HepG2 (cell line): ENCODE measurements around the gene MED1. TPM values are rescaled to one million over a fixed set of nuclear protein-coding genes. Genes with fewer than 3 reads are reported as not detected.

ENCODE experiments used
- BCL6 ChIP-seq: IDR thresholded peaks from 2 replicates; pipeline ENCODE4 v1.6.1; 2016; ENCODE audit warnings: missing genetic modification reagents, missing compliant biosample characterization
- ELF4 ChIP-seq: sonication (generic); formaldehyde crosslinking; IDR thresholded peaks from 2 replicates; pipeline ENCODE4 v1.5.0; 2020; ENCODE audit warnings: missing genetic modification reagents, mild to moderate bottlenecking, moderate library complexity, borderline replicate concordance
- FOXO1 ChIP-seq: sonication (generic); formaldehyde crosslinking; IDR thresholded peaks from 2 replicates; pipeline ENCODE4 v1.4.0; 2020; ENCODE audit warnings: missing genetic modification reagents
- KLF16 ChIP-seq, 2 experiments: sonication (generic) in 1 of 2; formaldehyde crosslinking in 1 of 2; IDR thresholded peaks; 2 replicates each; pipeline versions ENCODE4 v1.6.1 to v1.8.0; 2016 to 2023; ENCODE audit warnings: missing genetic modification reagents in 2 of 2, missing compliant biosample characterization in 1 of 2
- MYPOP ChIP-seq: sonication (generic); formaldehyde crosslinking; IDR thresholded peaks from 2 replicates; pipeline ENCODE4 v1.8.1; 2023; ENCODE audit warnings: mild to moderate bottlenecking, moderate library complexity, missing genetic modification reagents
- RFX1 ChIP-seq: fragments of 450-650 bp; IDR thresholded peaks from 2 replicates; pipeline ENCODE4 v1.6.1; 2017
- RFXANK ChIP-seq: IDR thresholded peaks from 2 replicates; pipeline ENCODE4 v1.6.1; 2016
- RORA ChIP-seq: sonication (generic); formaldehyde crosslinking; IDR thresholded peaks from 2 replicates; pipeline ENCODE4 v1.5.0; 2020; ENCODE audit warnings: mild to moderate bottlenecking, missing genetic modification reagents, moderate library complexity
- STAT5B ChIP-seq: sonication (generic); formaldehyde crosslinking; IDR thresholded peaks from 2 replicates; pipeline ENCODE4 v1.4.0; 2020; ENCODE audit warnings: missing genetic modification reagents
- ZBTB42 ChIP-seq: sonication (generic); formaldehyde crosslinking; IDR thresholded peaks from 2 replicates; pipeline ENCODE4 v1.5.0; 2020; ENCODE audit warnings: mild to moderate bottlenecking, missing genetic modification reagents
- ZEB1 ChIP-seq: IDR thresholded peaks from 2 replicates; pipeline ENCODE4 v1.6.1; 2012; ENCODE audit warnings: mild to moderate bottlenecking, low read depth, inconsistent platforms; ENCODE audit not compliant: insufficient replicate concordance
- ZFP36L2 ChIP-seq: sonication (generic); formaldehyde crosslinking; IDR thresholded peaks from 2 replicates; pipeline ENCODE4 v1.4.0; 2020; ENCODE audit warnings: missing genetic modification reagents
- ZFYVE20 ChIP-seq: sonication (generic); formaldehyde crosslinking; IDR thresholded peaks from 2 replicates; pipeline ENCODE4 v1.8.0; 2023; ENCODE audit warnings: low read depth, mild to moderate bottlenecking, moderate library complexity, missing genetic modification reagents, borderline replicate concordance
- ZNF280B ChIP-seq: sonication (generic); formaldehyde crosslinking; IDR thresholded peaks from 2 replicates; pipeline ENCODE4 v1.5.0; 2020; ENCODE audit warnings: missing genetic modification reagents, mild to moderate bottlenecking, borderline replicate concordance
- ZNF543 ChIP-seq: sonication (generic); formaldehyde crosslinking; IDR thresholded peaks from 2 replicates; pipeline ENCODE4 v1.4.0; 2020; ENCODE audit warnings: mild to moderate bottlenecking, missing genetic modification reagents
- ZNF556 ChIP-seq: sonication (generic); formaldehyde crosslinking; IDR thresholded peaks from 2 replicates; pipeline ENCODE4 v1.4.0; 2020; ENCODE audit warnings: mild to moderate bottlenecking, missing genetic modification reagents, borderline replicate concordance
- ZNF660 ChIP-seq: sonication (generic); formaldehyde crosslinking; IDR thresholded peaks from 2 replicates; pipeline ENCODE4 v1.5.1; 2020; ENCODE audit warnings: mild to moderate bottlenecking, low read depth, missing genetic modification reagents, borderline replicate concordance
- ZNF773 ChIP-seq: sonication (generic); formaldehyde crosslinking; IDR thresholded peaks from 2 replicates; pipeline ENCODE4 v1.4.0; 2020; ENCODE audit warnings: missing genetic modification reagents, borderline replicate concordance
- polyA plus RNA-seq, 8 experiments: library from polyadenylated mRNA; depleted of rRNA in 3 of 8; stranded (reverse) in 7 of 8; unstranded in 1 of 8; fragments of >200 nt; fragmentation: Illumina TruSeq in 4 of 8; extraction: Trizol in 4 of 8; gene quantifications; 2 replicates each; pipeline versions ENCODE4 v1.2.1 to v1.2.3, GENCODE V29; 2011 to 2016; ENCODE audit warnings: low read depth in 4 of 8, missing spikeins in 1 of 8, mixed read lengths in 1 of 8; ENCODE audit not compliant: insufficient read depth in 1 of 8
- total RNA-seq, 5 experiments: library from RNA; depleted of rRNA; stranded (reverse); fragments of >200 nt; fragmentation: Illumina TruSeq; extraction: Trizol; gene quantifications; 2 replicates each; pipeline ENCODE4 v1.2.3, GENCODE V29; 2016; ENCODE audit warnings: low read depth in 1 of 5
- TF ChIP-seq, protein P1 (sequence below): sonication (generic); formaldehyde crosslinking; IDR thresholded peaks from 2 replicates; pipeline ENCODE4 v1.5.0; 2020; ENCODE audit warnings: mild to moderate bottlenecking, missing genetic modification reagents, borderline replicate concordance

The MED1 gene
- total and polyA plus RNA-seq, 2 of the 13 experiments (the other 11 are each of a cell fraction or from before 2014, with no cell fraction given) = 37.5 to 40.1 TPM

GRCh38 chr17:39402244-39402889 is 48.7 kb downstream of the MED1 start (continued):
- TF ChIP-seq ZNF280B (no peak), ZFP36L2 (CRISPR knock-in tag) (no peak), ZNF543 (CRISPR knock-in tag) (no peak), KLF16 (CRISPR knock-in tag; IDR thresholded peaks at IDR 0.05) (peak in 1 of 2 experiments; percentile 95; a peak in 2 of 4 replicates), RFX1 (no peak), STAT5B (CRISPR knock-in tag) (no peak), RORA (CRISPR knock-in tag) (no peak), ZEB1 (no peak), ZFYVE20 (CRISPR knock-in tag) (no peak), ZNF660 (CRISPR knock-in tag) (no peak), RFXANK (CRISPR knock-in tag) (peak; percentile 85; the same call in 1 of the 2 replicates), ZNF773 (no peak), ELF4 (no peak), ZBTB42 (CRISPR knock-in tag) (peak; percentile 18; the same call in 1 of the 2 replicates), BCL6 (CRISPR knock-in tag) (no peak), FOXO1 (CRISPR knock-in tag) (0 out of 2 replicates have a peak, but pooled peaks have one; percentile 30), ZNF556 (no peak), MYPOP (no peak)
- TF ChIP-seq, protein P1, sequence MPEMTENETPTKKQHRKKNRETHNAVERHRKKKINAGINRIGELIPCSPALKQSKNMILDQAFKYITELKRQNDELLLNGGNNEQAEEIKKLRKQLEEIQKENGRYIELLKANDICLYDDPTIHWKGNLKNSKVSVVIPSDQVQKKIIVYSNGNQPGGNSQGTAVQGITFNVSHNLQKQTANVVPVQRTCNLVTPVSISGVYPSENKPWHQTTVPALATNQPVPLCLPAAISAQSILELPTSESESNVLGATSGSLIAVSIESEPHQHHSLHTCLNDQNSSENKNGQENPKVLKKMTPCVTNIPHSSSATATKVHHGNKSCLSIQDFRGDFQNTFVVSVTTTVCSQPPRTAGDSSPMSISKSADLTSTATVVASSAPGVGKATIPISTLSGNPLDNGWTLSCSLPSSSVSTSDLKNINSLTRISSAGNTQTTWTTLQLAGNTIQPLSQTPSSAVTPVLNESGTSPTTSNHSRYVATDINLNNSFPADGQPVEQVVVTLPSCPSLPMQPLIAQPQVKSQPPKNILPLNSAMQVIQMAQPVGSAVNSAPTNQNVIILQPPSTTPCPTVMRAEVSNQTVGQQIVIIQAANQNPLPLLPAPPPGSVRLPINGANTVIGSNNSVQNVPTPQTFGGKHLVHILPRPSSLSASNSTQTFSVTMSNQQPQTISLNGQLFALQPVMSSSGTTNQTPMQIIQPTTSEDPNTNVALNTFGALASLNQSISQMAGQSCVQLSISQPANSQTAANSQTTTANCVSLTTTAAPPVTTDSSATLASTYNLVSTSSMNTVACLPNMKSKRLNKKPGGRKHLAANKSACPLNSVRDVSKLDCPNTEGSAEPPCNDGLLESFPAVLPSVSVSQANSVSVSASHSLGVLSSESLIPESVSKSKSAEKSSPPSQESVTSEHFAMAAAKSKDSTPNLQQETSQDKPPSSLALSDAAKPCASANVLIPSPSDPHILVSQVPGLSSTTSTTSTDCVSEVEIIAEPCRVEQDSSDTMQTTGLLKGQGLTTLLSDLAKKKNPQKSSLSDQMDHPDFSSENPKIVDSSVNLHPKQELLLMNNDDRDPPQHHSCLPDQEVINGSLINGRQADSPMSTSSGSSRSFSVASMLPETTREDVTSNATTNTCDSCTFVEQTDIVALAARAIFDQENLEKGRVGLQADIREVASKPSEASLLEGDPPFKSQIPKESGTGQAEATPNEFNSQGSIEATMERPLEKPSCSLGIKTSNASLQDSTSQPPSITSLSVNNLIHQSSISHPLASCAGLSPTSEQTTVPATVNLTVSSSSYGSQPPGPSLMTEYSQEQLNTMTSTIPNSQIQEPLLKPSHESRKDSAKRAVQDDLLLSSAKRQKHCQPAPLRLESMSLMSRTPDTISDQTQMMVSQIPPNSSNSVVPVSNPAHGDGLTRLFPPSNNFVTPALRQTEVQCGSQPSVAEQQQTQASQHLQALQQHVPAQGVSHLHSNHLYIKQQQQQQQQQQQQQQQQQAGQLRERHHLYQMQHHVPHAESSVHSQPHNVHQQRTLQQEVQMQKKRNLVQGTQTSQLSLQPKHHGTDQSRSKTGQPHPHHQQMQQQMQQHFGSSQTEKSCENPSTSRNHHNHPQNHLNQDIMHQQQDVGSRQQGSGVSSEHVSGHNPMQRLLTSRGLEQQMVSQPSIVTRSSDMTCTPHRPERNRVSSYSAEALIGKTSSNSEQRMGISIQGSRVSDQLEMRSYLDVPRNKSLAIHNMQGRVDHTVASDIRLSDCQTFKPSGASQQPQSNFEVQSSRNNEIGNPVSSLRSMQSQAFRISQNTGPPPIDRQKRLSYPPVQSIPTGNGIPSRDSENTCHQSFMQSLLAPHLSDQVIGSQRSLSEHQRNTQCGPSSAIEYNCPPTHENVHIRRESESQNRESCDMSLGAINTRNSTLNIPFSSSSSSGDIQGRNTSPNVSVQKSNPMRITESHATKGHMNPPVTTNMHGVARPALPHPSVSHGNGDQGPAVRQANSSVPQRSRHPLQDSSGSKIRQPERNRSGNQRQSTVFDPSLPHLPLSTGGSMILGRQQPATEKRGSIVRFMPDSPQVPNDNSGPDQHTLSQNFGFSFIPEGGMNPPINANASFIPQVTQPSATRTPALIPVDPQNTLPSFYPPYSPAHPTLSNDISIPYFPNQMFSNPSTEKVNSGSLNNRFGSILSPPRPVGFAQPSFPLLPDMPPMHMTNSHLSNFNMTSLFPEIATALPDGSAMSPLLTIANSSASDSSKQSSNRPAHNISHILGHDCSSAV (CRISPR knock-in tag) = no peak
